HG03460 (cell line): ENCODE measurements around the gene TNPO3.
A peak's percentile ranks its signal among the peaks of the same experiment; 100 is the strongest.
"Not testable (repeated sequence)": the region's sequence is repeated elsewhere in the genome, so short reads cannot be mapped to it uniquely, and the experiment has no call there.

Source experiments
- ATAC-seq: cut with Tn5 transposase; IDR thresholded peaks from one replicate; pipeline ENCODE4 v1.9.1; 2021; ENCODE audit not compliant: unreplicated experiment

Gene TNPO3

DNA sequence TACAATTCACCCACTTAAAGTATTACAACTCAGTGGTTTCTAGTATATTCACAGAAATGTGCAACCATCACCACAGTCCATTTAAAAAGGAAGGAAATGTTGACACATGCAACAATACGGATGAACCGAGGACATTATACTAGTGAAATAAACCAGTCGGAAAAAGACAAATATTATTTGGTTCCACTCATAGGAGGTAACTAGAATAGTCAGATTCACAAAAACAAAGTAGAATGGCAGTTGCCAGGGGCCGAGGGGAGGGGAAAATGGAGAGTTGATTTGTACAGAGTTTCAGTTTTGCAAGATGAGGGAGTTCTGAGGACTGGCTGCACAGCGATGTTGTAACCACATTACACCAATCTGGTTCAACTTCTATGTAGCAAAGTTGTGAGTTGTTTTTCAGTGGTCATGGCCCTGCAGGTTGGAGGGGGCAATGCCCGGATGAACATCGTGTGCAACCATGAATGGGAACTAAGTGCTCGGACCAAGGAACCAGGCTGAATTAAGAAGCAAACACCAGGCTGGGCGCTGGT lies 17.6 kb upstream of the TNPO3 start:
- no peak for ATAC-seq

GRCh38 chr7:129069021-129069420 lies 14.1 kb upstream of the TNPO3 start:
- no peak for ATAC-seq

GRCh38 chr7:129067943-129068548 lies 13.1 kb upstream of the TNPO3 start:
- no peak for ATAC-seq

- ATAC-seq, result not testable (repeated sequence)
Measured at GRCh38 chr7:129067132-129067561, 12.2 kb upstream of the TNPO3 start.

- ATAC-seq, result no peak
Measured at GRCh38 chr7:129066290-129067131, 11.6 kb upstream of the TNPO3 start.

DNA sequence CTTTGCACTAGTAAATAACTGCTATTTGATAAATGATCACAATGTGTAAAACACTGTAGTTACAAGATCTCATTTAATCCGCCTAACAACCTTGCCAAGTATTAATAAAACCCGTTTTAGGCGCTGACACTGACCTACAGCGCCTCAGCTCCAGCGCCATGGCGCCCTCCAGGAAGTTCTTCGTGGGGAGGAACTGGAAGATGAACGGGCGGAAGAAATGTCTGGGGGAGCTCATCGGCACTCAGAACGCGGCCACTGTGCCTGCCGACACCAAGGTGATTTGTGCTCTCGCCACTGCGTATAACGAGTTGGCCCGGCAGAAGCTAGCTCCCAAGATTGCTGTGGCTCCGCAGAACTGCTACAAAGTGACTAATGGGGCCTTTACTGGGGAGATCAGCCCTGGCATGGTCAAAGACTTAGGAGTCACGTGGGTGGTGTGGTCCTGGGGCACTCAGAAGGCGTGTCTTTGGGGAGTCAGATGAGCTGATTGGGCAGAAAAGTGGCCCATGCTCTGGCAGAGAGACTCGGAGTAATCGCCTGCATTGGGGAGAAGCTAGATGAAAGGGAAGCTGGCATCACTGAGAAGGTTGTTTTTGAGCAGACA lies 1.1 kb upstream of the TNPO3 start:
- no peak for ATAC-seq

- peak; percentile 31 for ATAC-seq
Measured at GRCh38 chr7:129055294-129055816, 444 bp upstream of the TNPO3 start.

DNA sequence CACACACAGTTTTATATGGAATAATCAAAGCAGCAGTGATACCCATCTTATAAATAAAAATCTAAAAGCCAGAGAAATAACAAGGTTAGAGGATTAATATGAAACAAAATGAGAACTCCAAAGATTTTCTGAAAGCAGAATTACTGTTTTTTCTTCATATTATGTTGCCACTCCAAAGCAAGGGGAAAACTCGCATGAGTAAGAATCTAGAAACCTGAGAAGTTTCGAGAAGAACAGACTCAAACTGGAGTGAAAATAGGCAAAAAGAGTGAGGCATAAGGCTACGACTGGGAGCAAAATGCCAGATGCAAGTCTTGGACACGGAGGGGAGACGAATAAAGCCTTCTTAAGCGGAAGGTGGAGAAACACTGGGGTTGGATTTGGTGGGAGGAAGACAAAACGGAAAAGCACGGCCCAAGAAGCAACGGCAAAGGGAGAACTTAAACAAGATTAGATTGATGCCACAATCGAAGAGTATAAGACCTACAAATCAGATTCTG lies 923 bp downstream of the TNPO3 start:
- no peak for ATAC-seq

- no peak for ATAC-seq
Measured at GRCh38 chr7:129052441-129052840, 2.5 kb downstream of the TNPO3 start.

GRCh38 chr7:129051459-129051858 lies 3.5 kb downstream of the TNPO3 start:
- not testable (repeated sequence) for ATAC-seq

DNA sequence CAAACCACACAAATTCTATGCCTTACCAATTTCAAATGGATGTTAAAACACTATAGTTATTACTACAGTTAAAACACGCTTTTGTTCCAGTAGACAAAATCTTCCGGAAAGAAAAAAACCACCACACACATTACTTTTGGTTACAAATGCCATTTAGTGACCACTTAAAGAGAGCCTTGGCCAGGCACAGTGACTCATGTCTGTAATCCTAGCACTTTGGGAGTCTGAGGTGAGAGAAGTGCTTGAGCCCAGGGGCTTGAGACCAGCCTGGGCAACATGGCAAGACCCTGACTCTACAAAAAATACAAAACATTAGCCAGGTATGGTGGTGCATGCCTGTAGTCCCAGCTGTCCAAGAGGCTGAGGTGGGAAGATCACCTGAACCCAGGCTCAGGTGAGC lies 7.2 kb downstream of the TNPO3 start:
- no peak for ATAC-seq

- no peak for ATAC-seq
Measured at GRCh38 chr7:129045682-129046081, 9.2 kb downstream of the TNPO3 start.

DNA sequence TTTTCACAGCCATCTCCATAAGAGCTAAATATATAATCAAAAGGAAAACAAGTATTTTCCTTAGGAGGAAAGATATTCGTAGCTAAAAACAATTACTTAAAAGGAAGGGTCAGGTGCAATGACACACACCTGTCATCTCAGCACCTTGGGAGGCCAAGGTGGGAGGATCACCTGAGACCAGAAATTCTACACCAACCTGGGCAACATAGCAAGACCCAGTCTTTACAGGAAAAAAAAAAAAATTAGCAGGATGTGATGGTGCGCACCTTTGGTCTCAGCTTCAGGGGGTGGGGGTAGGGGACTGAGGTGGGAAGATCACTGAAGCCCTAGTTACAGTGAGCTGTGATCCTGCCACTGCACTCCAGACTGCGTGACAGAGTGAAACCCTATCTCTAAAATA lies 11.9 kb downstream of the TNPO3 start:
- no peak for ATAC-seq

- no peak for ATAC-seq
Measured at GRCh38 chr7:129041142-129042085, 13.5 kb downstream of the TNPO3 start.

GRCh38 chr7:129038468-129038867 lies 16.4 kb downstream of the TNPO3 start:
- ATAC-seq, result not testable (repeated sequence)

DNA sequence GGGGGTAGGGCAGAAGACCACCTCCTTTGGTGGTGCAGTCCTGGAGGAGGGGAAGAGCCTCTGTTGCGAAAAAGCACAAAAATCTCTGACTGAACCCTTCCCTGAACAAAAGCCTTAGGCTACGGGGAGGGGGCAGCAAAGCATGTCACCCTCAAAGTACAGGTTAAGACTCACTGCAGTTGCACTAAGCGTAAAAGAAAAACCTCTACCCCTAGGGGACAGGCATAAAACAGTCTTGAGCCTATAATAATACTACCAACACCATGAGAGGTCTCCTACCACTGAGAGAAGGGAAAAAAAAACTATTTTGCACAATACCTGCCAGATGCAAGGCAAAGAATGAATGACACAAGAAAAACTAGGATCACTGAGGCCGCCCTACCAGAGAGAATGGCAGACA lies 17.3 kb downstream of the TNPO3 start:
- no peak for ATAC-seq

DNA sequence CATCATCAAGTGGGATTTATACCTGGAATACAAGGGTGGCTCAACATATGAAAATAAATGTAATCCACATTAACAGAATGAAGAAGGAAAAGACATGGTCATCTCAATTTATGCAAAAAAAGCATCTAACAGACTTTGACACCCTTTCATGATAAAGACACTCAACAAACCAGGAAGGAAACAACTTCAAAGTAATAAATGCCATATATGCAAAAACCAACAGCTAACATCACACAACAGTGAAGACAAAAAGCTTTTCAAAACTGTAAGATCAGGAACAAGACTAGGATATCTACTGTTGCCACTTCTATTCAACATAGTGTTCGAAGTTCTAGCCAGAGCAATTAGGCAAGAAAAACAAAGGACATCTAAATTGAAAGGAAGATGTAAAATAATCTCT lies 22.9 kb downstream of the TNPO3 start:
- ATAC-seq, result no peak

- no peak for ATAC-seq
Measured at GRCh38 chr7:129030440-129030839, 24.5 kb downstream of the TNPO3 start.

- no peak for ATAC-seq
Measured at GRCh38 chr7:129024125-129024524, 30.8 kb downstream of the TNPO3 start.

DNA sequence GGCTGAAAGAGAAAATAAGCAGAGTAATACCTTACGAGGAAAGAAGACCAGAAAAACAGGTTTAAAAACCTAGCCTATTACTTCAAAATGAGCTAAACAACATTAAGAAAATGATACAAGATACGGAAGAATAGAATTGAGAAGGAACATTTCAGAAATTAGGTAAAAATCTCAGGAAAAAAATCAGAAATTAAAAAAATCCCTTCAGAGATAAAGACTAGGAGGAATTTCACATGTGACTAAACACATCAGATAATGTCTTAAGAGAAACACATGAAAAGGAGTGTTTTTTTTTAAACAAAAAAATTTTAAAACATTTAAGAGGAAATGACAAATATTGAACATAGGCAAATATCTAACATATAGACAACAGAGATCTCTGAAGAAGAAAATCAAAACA lies 33.3 kb downstream of the TNPO3 start:
- no peak for ATAC-seq
